Breast epithelium (tissue), 3 donors: ENCODE measurements around the gene UST.

Source experiments
- POLR2A ChIP-seq: fragments of 450-650 bp; IDR thresholded peaks from one replicate; pipeline ENCODE4 v1.6.1; 2016; ENCODE audit warnings: antibody characterized with exemption, mild to moderate bottlenecking, moderate library complexity
- POLR2AphosphoS5 ChIP-seq, 3 donors: sonication (generic); formaldehyde crosslinking; IDR thresholded peaks; one replicate each; pipeline ENCODE4 v1.6.1; 2017; ENCODE audit warnings: antibody characterized with exemption in 3 of 3
- TF ChIP-seq, protein P1 (sequence below), 3 donors: fragments of 450-650 bp; IDR thresholded peaks; one replicate each; pipeline ENCODE4 v1.5.1; 2016 to 2017; ENCODE audit warnings: antibody characterized with exemption in 3 of 3, mild to moderate bottlenecking in 3 of 3, moderate library complexity in 3 of 3

DNA sequence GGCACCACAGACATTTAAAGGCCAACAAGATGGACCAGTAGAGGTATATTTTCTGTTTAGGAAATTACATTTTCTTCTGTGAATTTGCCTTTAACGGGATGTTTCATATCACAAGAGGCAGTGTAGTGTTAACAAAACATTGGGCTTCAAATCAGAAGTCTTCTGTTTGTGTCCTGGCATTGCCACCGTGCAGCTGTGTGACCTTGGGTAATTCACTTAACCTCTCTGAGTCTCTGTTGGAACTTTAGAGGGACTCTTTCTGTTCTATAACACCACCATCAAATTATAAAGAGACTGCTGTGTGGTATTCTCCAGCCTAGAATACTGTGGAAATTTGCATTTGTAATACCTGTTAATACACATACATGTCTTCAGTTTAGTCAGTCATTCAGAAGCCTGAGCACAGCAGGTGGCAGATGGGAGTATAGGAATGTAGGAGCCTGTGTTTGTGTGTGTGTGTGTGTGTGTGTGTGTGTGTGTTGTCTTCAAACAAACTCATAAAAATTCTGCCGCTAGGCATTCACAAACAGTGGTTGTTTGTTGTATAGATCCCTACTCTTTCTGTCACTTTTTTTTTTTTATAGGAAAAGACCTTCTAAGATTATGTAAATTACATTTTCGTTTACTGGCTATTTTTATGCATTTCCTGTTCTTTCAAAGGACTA, 22.6 kb downstream of the UST start:
- TF ChIP-seq, protein P1, sequence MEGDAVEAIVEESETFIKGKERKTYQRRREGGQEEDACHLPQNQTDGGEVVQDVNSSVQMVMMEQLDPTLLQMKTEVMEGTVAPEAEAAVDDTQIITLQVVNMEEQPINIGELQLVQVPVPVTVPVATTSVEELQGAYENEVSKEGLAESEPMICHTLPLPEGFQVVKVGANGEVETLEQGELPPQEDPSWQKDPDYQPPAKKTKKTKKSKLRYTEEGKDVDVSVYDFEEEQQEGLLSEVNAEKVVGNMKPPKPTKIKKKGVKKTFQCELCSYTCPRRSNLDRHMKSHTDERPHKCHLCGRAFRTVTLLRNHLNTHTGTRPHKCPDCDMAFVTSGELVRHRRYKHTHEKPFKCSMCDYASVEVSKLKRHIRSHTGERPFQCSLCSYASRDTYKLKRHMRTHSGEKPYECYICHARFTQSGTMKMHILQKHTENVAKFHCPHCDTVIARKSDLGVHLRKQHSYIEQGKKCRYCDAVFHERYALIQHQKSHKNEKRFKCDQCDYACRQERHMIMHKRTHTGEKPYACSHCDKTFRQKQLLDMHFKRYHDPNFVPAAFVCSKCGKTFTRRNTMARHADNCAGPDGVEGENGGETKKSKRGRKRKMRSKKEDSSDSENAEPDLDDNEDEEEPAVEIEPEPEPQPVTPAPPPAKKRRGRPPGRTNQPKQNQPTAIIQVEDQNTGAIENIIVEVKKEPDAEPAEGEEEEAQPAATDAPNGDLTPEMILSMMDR (IDR thresholded peaks at IDR 0.05), result no peak
- TF ChIP-seq POLR2AphosphoS5 (IDR thresholded peaks at IDR 0.05) (no peak), POLR2A (no peak)
